Upper lobe of left lung (tissue), 4 donors: ENCODE results near the gene KRTAP9-6.

Source experiments
- EP300 ChIP-seq, 4 donors: sonication (generic); formaldehyde crosslinking; IDR thresholded peaks; one replicate each; pipeline ENCODE4 v1.5.1; 2017; ENCODE audit warnings: antibody characterized with exemption in 4 of 4, control low read depth in 2 of 4
- POLR2A ChIP-seq, 4 donors: fragments of 450-650 bp; IDR thresholded peaks; one replicate each; pipeline ENCODE4 v1.5.1; 2016 to 2017; ENCODE audit warnings: antibody characterized with exemption in 4 of 4, mild to moderate bottlenecking in 2 of 4
- TF ChIP-seq, protein P1 (sequence below), 6 experiments: fragments of 450-650 bp in 4 of 6; fragments of 200-600 bp in 2 of 6; sonication (generic) in 2 of 6; IDR thresholded peaks; one replicate each; pipeline ENCODE4 v1.5.1; 2016 to 2019; ENCODE audit warnings: antibody characterized with exemption in 6 of 6

DNA sequence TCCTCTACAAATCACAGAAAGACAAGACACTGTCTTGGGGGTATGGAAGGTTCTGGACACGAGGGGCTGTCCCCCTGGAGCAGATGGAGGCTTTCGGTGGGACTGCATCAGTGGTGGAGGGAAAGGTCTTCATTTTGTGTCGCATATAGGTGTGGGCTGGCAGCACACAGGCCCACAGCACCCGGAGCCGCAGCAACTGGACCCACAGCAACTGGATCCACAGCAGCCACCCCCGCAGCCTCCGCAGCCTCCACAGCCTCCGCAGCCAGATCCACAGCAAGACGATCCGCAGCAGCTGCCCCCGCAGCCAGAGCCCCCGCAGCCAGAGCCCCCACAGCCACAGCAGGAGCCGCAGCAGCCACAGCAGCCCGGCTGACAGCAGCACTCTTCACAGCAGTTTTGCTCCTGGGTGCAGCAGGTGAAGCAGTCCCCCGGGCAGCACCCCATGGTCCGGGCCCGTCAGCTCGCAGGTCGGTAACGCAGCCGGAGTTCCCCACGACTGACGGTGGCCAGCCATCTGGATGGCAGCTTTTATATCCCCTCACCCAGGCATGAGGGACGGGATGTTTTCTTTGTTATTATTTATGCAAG, 50.1 kb downstream of the KRTAP9-6 start, which contains the start of gene KRTAP17-1:
- TF ChIP-seq, protein P1, sequence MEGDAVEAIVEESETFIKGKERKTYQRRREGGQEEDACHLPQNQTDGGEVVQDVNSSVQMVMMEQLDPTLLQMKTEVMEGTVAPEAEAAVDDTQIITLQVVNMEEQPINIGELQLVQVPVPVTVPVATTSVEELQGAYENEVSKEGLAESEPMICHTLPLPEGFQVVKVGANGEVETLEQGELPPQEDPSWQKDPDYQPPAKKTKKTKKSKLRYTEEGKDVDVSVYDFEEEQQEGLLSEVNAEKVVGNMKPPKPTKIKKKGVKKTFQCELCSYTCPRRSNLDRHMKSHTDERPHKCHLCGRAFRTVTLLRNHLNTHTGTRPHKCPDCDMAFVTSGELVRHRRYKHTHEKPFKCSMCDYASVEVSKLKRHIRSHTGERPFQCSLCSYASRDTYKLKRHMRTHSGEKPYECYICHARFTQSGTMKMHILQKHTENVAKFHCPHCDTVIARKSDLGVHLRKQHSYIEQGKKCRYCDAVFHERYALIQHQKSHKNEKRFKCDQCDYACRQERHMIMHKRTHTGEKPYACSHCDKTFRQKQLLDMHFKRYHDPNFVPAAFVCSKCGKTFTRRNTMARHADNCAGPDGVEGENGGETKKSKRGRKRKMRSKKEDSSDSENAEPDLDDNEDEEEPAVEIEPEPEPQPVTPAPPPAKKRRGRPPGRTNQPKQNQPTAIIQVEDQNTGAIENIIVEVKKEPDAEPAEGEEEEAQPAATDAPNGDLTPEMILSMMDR (IDR thresholded peaks at IDR 0.05) = no peak
- TF ChIP-seq POLR2A (IDR thresholded peaks at IDR 0.05) (no peak), EP300 (IDR thresholded peaks at IDR 0.05) (no peak)
